H1 (cell line): ENCODE data around the gene CBR4. TPM values are rescaled to one million over a fixed set of nuclear protein-coding genes. Genes with fewer than 3 reads are reported as not detected.

ENCODE experiments used
- CTCF ChIA-PET: fragments of 300-600 bp; sonication (Branson Sonifier 250); formaldehyde crosslinking; loops from one replicate; lab custom pipeline; 2021; ENCODE audit not compliant: partially characterized antibody; lab: Charles Lee
- POLR2A ChIA-PET: fragments of 300-600 bp; sonication (Branson Sonifier 250); formaldehyde crosslinking; loops from one replicate; lab custom pipeline; 2021; ENCODE audit warnings: inconsistent platforms; ENCODE audit not compliant: partially characterized antibody; lab: Charles Lee
- DNase-seq, 2 experiments: peaks; one replicate each; pipeline versions ENCODE4 v3.0.0 to v3.0.0-alpha.2; 2010 to 2022; ENCODE audit warnings: low spot score in 2 of 2, low read depth in 1 of 2, mixed read lengths in 1 of 2
- FAIRE-seq: peaks from 2 replicates; lab custom pipeline; 2011; peaks lifted over from hg19 to GRCh38; lab: Jason Lieb, UNC
- H2AFZ ChIP-seq: 2 replicates; pipeline ENCODE4 v1.8.1; 2012; ENCODE audit warnings: low read length, inconsistent platforms
- H2AK5ac ChIP-seq: 2 replicates; pipeline ENCODE4 v1.6.1; 2013; ENCODE audit warnings: low read depth, low read length
- H2BK120ac ChIP-seq: replicated peaks from 2 replicates; pipeline ENCODE3; 2013; ENCODE audit warnings: low read depth, low read length, inconsistent platforms
- H2BK12ac ChIP-seq: 2 replicates; pipeline ENCODE4 v1.6.1; 2013; ENCODE audit warnings: low read depth, low read length
- H2BK15ac ChIP-seq: 2 replicates; pipeline ENCODE4 v1.6.1; 2013; ENCODE audit warnings: low read length
- H2BK20ac ChIP-seq: 2 replicates; pipeline ENCODE4 v1.6.1; 2013; ENCODE audit warnings: low read length
- H2BK5ac ChIP-seq: 2 replicates; pipeline ENCODE4 v1.6.1; 2013; ENCODE audit warnings: low read depth, low read length
- H3K14ac ChIP-seq: 2 replicates; pipeline ENCODE4 v1.6.1; 2013; ENCODE audit warnings: inconsistent platforms; ENCODE audit not compliant: insufficient read length
- H3K18ac ChIP-seq: 2 replicates; pipeline ENCODE4 v1.6.1; 2013; ENCODE audit warnings: low read length; ENCODE audit errors: extremely low read depth
- H3K23ac ChIP-seq: 2 replicates; pipeline ENCODE4 v1.6.1; 2013; ENCODE audit warnings: inconsistent platforms; ENCODE audit not compliant: insufficient read length
- H3K23me2 ChIP-seq: 2 replicates; pipeline ENCODE4 v1.6.1; 2013; ENCODE audit warnings: low read depth, low read length
- H3K27ac ChIP-seq: 2 replicates; pipeline ENCODE4 v1.6.1; 2011; ENCODE audit warnings: low read depth, low read length, inconsistent platforms
- H3K27me3 ChIP-seq, 4 experiments: replicated peaks in 1 of 4; 1 replicate in 1 of 4; 2 replicates in 3 of 4; pipeline versions ENCODE4 v1.6.1 to v1.8.1; 2011 to 2013; ENCODE audit warnings: low read length in 3 of 4, mild to moderate bottlenecking in 3 of 4, inconsistent platforms in 2 of 4, mixed read lengths in 2 of 4, moderate library complexity in 1 of 4; ENCODE audit not compliant: control insufficient read depth in 3 of 4, insufficient read depth in 3 of 4; ENCODE audit errors: extremely low read depth in 1 of 4
- H3K36me3 ChIP-seq, 4 experiments: 2 replicates each; pipeline versions ENCODE4 v1.6.1 to v1.8.1; 2011 to 2013; ENCODE audit warnings: mild to moderate bottlenecking in 4 of 4, low read length in 3 of 4, moderate library complexity in 2 of 4, control low read depth in 1 of 4, inconsistent platforms in 1 of 4; ENCODE audit not compliant: insufficient read depth in 4 of 4, control insufficient read depth in 2 of 4
- H3K4ac ChIP-seq: replicated peaks from 2 replicates; pipeline ENCODE3; 2013; ENCODE audit warnings: low read length, low read depth, mixed read lengths, inconsistent platforms; ENCODE audit not compliant: insufficient read length
- H3K4me1 ChIP-seq, 4 experiments: replicated peaks in 1 of 4; 1 replicate in 1 of 4; 2 replicates in 3 of 4; pipeline versions ENCODE4 v1.6.1 to v1.8.1; 2011 to 2013; ENCODE audit warnings: low read length in 3 of 4, inconsistent platforms in 2 of 4, mixed read lengths in 1 of 4; ENCODE audit not compliant: insufficient read depth in 4 of 4, control insufficient read depth in 3 of 4
- H3K4me2 ChIP-seq, 2 experiments: 2 replicates each; pipeline versions ENCODE4 v1.6.1 to v1.8.1; 2011 to 2013; ENCODE audit warnings: low read depth in 2 of 2, low read length in 2 of 2, control low read depth in 1 of 2, inconsistent platforms in 1 of 2, mild to moderate bottlenecking in 1 of 2; ENCODE audit not compliant: insufficient read depth in 1 of 2
- H3K4me3 ChIP-seq, 4 experiments: fragments of 200-600, 300-600 bp in 1 of 4; sonication (generic), shearing (Covaris generic), sonication (Bioruptor Twin) in 1 of 4; 2 replicates each; pipeline versions ENCODE4 v1.5.1 to v1.8.1; 2011 to 2016; ENCODE audit warnings: low read length in 4 of 4, low read depth in 3 of 4, control low read depth in 2 of 4, inconsistent platforms in 2 of 4, mild to moderate bottlenecking in 2 of 4, mixed read lengths in 1 of 4, moderate library complexity in 1 of 4; ENCODE audit not compliant: insufficient read depth in 2 of 4; ENCODE audit errors: extremely low read depth in 1 of 4
- H3K56ac ChIP-seq: replicated peaks from 2 replicates; pipeline ENCODE3; 2013; ENCODE audit warnings: low read depth, mild to moderate bottlenecking, mixed read lengths, low read length, inconsistent platforms; ENCODE audit not compliant: insufficient read length
- H3K79me1 ChIP-seq: 2 replicates; pipeline ENCODE4 v1.6.1; 2013; ENCODE audit warnings: low read depth, low read length, control low read depth
- H3K79me2 ChIP-seq, 2 experiments: 2 replicates each; pipeline versions ENCODE4 v1.6.1 to v1.8.1; 2012 to 2013; ENCODE audit warnings: low read length in 2 of 2, mild to moderate bottlenecking in 2 of 2, inconsistent platforms in 1 of 2; ENCODE audit not compliant: insufficient read depth in 2 of 2, control insufficient read depth in 1 of 2
- H3K9ac ChIP-seq, 4 experiments: replicated peaks in 1 of 4; 1 replicate in 1 of 4; 2 replicates in 3 of 4; pipeline versions ENCODE4 v1.6.1 to v1.8.1; 2011 to 2013; ENCODE audit warnings: low read depth in 3 of 4, low read length in 3 of 4, control low read depth in 2 of 4, mild to moderate bottlenecking in 2 of 4, moderate library complexity in 2 of 4, inconsistent platforms in 1 of 4; ENCODE audit errors: extremely low read depth in 1 of 4
- H3K9me3 ChIP-seq, 2 experiments: 2 replicates each; pipeline versions ENCODE4 v1.6.1 to v1.8.1; 2012 to 2013; ENCODE audit warnings: mild to moderate bottlenecking in 2 of 2, moderate library complexity in 2 of 2, control low read depth in 1 of 2, inconsistent platforms in 1 of 2, low read depth in 1 of 2, low read length in 1 of 2, mixed read lengths in 1 of 2; ENCODE audit not compliant: insufficient read depth in 2 of 2
- H4K20me1 ChIP-seq, 2 experiments: replicated peaks in 1 of 2; 2 replicates each; pipeline versions ENCODE3 to v1.8.1; 2011 to 2013; ENCODE audit warnings: inconsistent platforms in 2 of 2, low read length in 2 of 2, mild to moderate bottlenecking in 1 of 2; ENCODE audit not compliant: insufficient read depth in 2 of 2, control insufficient read depth in 1 of 2
- H4K5ac ChIP-seq: 2 replicates; pipeline ENCODE4 v1.6.1; 2013; ENCODE audit warnings: low read length, low read depth, mixed read lengths, inconsistent platforms; ENCODE audit not compliant: insufficient read length
- H4K8ac ChIP-seq: 2 replicates; pipeline ENCODE4 v1.8.0; 2013; ENCODE audit warnings: mild to moderate bottlenecking, moderate library complexity, low read length, inconsistent platforms; ENCODE audit not compliant: insufficient read depth; ENCODE audit errors: extremely low read depth
- H4K91ac ChIP-seq: replicated peaks from 2 replicates; pipeline ENCODE3; 2013; ENCODE audit warnings: low read length, mixed read lengths, inconsistent platforms; ENCODE audit not compliant: insufficient read length
- ATF3 ChIP-seq: IDR thresholded peaks from 2 replicates; pipeline ENCODE4 v1.6.1; 2011; ENCODE audit warnings: low read depth, mild to moderate bottlenecking, low read length; ENCODE audit not compliant: insufficient read depth
- CTCF ChIP-seq, 3 experiments: IDR thresholded peaks; 1 replicate in 2 of 3; 2 replicates in 1 of 3; pipeline versions ENCODE4 v1.5.1 to v1.6.1; 2011; ENCODE audit warnings: low read length in 3 of 3, mild to moderate bottlenecking in 3 of 3, inconsistent platforms in 2 of 3, low read depth in 1 of 3, moderate library complexity in 1 of 3; ENCODE audit not compliant: insufficient read depth in 1 of 3; ENCODE audit errors: control extremely low read depth in 1 of 3
- E2F6 ChIP-seq: IDR thresholded peaks from 2 replicates; pipeline ENCODE4 v1.6.1; 2012; ENCODE audit warnings: inconsistent platforms
- RAD21 ChIP-seq, 2 experiments: IDR thresholded peaks in 1 of 2; conservative IDR thresholded peaks in 1 of 2; 2 replicates each; pipeline ENCODE4 v1.6.1; 2011; ENCODE audit warnings: low read depth in 2 of 2, low read length in 2 of 2, improper control_type of control experiment in 1 of 2, inconsistent platforms in 1 of 2, mild to moderate bottlenecking in 1 of 2, moderate library complexity in 1 of 2
- TAF1 ChIP-seq: IDR thresholded peaks from 2 replicates; pipeline ENCODE4 v1.6.1; 2011; ENCODE audit warnings: mild to moderate bottlenecking, low read depth, low read length
- TBP ChIP-seq: IDR thresholded peaks from 2 replicates; pipeline ENCODE4 v1.6.1; 2011; ENCODE audit warnings: low read depth, low read length, improper control_type of control experiment
- WGBS, 2 experiments: shearing (Covaris generic) in 1 of 2; methylation state at CpG; one replicate each; pipeline versions ENCODE4 v1.1.6 to v1.1.7; 2013 to 2015; ENCODE audit warnings: low lambda C conversion rate in 2 of 2, mixed read lengths in 2 of 2, inconsistent platforms in 1 of 2, low coverage in 1 of 2, missing lambda C conversion rate in 1 of 2; ENCODE audit not compliant: insufficient replicate concordance in 2 of 2, insufficient coverage in 1 of 2, insufficient read length in 1 of 2; ENCODE audit errors: extremely low coverage in 1 of 2, missing lambda C conversion rate in 1 of 2; 5-methylcytosine and 5-hydroxymethylcytosine counted together
- polyA plus RNA-seq, 7 experiments: library from polyadenylated mRNA; depleted of rRNA in 3 of 7; stranded (reverse) in 5 of 7; unstranded in 2 of 7; fragments of >200 nt in 5 of 7; fragments of 200-250 nt in 2 of 7; gene quantifications; 1 replicate in 5 of 7; 2 replicates in 1 of 7; 4 replicates in 1 of 7; pipeline versions ENCODE4 v1.2.1 to v1.2.3, GENCODE V29; 2011 to 2013; ENCODE audit warnings: missing spikeins in 2 of 7, mixed read lengths in 2 of 7
- total RNA-seq: library from RNA; stranded (reverse); fragmentation: NEBNext Ultra II Directional; extraction: Animal tissue kit (Norgen Biotek cat#: 25700); gene quantifications from 2 replicates; pipeline ENCODE4 v1.2.1, GENCODE V29; 2021

Gene CBR4
- total and polyA plus RNA-seq, 2 of the 8 experiments (the other 6 are each of a cell fraction or from before 2014, with no cell fraction given): 8.6 to 29.5 TPM

GRCh38 chr4:169040559-169041261, 30.7 kb upstream of the CBR4 start:
- Histone ChIP-seq H3K4me1 (no peaks in the 10 kb centered on the region), H2AFZ (no peak overlapping the region), H4K8ac (no peak overlapping the region), H3K14ac (no peak overlapping the region), H3K27ac (no peak overlapping the region), H2BK15ac (no peak overlapping the region), H3K4ac (no peak overlapping the region), H3K9me3 (peaks cover 0 to 6% of the 10 kb centered on the region in 2 experiments; a peak in 1 of 4 replicates), H3K27me3 (no peaks in the 10 kb centered on the region), H3K79me2 (no peaks in the 10 kb centered on the region), H2AK5ac (no peak overlapping the region), H3K9ac (no peak overlapping the region), H3K56ac (no peak overlapping the region), H2BK120ac (no peak overlapping the region), H4K20me1 (no peaks in the 10 kb centered on the region), H3K36me3 (no peaks in the 10 kb centered on the region), H2BK20ac (no peak overlapping the region), H4K5ac (no peak overlapping the region), H3K23me2 (no peaks in the 10 kb centered on the region), H3K18ac (no peak overlapping the region), H3K79me1 (no peaks in the 10 kb centered on the region), H3K23ac (no peak overlapping the region), H2BK5ac (no peak overlapping the region), H4K91ac (no peak overlapping the region), H2BK12ac (no peak overlapping the region), H3K4me3 (no peak overlapping the region), H3K4me2 (no peak overlapping the region)
- DNase-seq (no peak), FAIRE-seq (no peak)
- ChIA-PET CTCF (interaction anchor here (1.1 kb wide), 1 partner anchor 49 kb away, joined by 3 read pairs; no protein-coding TSS in a partner anchor), POLR2A (no interaction called here)
- 97% methylated on average over 7 of the region's 7 CpGs; no CpG with 5 or more reads in 1 of the 2 experiments for WGBS, 2 experiments
- TF ChIP-seq RAD21 (IDR thresholded peaks at IDR 0.05 in 1 of 2, conservative IDR thresholded peaks at IDR 0.05 in 1 of 2; ENCODE audit: low read depth in 2 of 2, low read length in 2 of 2) (no peak), TBP (no peak), E2F6 (no peak), ATF3 (no peak), CTCF (IDR thresholded peaks at IDR 0.05; ENCODE audit: control extremely low read depth in 1 of 3, insufficient read depth in 1 of 3, low read depth in 1 of 3, low read length in 3 of 3) (no peak), TAF1 (no peak)
